ENCODE results near the gene PDGFRB. TPM values are rescaled to one million over a fixed set of nuclear protein-coding genes. Genes with fewer than 3 reads are reported as not detected.
A peak's percentile ranks its signal among the peaks of the same experiment; 100 is the strongest.

Gene PDGFRB
- total and polyA plus RNA-seq, 2 experiments from 2014 or later: 4.2 to 5.3 TPM

DNA sequence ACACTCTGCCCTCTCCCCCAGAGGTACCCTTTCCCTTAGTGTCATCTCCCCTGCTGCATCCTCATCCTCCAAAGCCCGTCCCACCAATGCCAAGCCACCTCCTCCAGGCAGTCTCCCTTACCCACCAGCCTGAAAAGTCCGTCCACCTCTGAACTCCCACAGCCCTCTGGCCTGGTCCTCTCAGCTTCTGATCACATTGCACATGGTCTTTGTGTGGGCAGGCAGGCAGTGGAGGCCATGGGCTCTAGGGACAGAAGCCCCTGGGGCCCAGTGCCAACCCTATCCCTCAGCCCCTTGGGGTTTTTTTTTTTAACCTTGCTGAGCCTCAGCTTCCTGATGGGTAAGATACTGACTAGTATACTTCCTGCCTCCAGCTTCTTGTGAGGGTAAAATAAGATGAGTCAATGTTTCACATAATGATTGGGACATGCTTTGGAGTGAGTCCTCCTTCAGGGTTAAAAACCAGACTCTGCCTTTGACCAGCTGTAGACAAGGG lies 88.7 kb downstream of the PDGFRB start:
- Histone ChIP-seq H3K9me3 (ENCODE audit: low read depth) (no peaks in the 10 kb centered on the region), H3K27me3 (no peaks in the 10 kb centered on the region), H3K27ac (no peak overlapping the region), H3K4me1 (ENCODE audit: low read depth) (no peaks in the 10 kb centered on the region), H3K4me3 (no peak overlapping the region), H3K36me3 (no peaks in the 10 kb centered on the region)
- DNase-seq (ENCODE audit: low read depth in 1 of 2, low spot score in 1 of 2): peak in 1 of 2 donors; percentile 68
- TF ChIP-seq, protein P1, sequence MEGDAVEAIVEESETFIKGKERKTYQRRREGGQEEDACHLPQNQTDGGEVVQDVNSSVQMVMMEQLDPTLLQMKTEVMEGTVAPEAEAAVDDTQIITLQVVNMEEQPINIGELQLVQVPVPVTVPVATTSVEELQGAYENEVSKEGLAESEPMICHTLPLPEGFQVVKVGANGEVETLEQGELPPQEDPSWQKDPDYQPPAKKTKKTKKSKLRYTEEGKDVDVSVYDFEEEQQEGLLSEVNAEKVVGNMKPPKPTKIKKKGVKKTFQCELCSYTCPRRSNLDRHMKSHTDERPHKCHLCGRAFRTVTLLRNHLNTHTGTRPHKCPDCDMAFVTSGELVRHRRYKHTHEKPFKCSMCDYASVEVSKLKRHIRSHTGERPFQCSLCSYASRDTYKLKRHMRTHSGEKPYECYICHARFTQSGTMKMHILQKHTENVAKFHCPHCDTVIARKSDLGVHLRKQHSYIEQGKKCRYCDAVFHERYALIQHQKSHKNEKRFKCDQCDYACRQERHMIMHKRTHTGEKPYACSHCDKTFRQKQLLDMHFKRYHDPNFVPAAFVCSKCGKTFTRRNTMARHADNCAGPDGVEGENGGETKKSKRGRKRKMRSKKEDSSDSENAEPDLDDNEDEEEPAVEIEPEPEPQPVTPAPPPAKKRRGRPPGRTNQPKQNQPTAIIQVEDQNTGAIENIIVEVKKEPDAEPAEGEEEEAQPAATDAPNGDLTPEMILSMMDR (IDR thresholded peaks at IDR 0.05; ENCODE audit: low read depth, low read length): no peak

DNA sequence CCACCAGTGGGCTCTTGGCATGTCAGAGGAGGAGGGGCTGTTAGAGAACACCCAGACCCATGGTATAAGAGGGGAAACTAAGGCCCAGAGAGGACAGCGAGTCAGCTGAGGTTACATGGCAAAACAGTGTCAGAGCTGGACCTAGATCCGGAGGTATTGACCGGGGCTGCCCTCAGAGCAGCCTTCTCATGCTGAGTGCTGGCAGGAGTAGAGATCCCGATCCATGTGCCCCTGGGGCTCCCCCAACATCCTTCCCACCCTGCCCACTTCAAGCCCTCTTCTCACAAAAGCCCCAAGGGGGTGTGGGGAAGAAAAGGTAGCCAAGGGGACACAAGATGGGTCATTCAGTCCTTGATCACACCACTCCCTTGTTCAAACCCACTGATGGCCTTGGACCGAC lies 89.2 kb downstream of the PDGFRB start:
- H3K27me3 ChIP-seq: no peaks in the 10 kb centered on the region
- H3K9me3 ChIP-seq (ENCODE audit: low read depth): no peaks in the 10 kb centered on the region
- no peak for DNase-seq (ENCODE audit: low read depth in 1 of 2, low spot score in 1 of 2)
- no peak overlapping the region for H3K27ac ChIP-seq
- H3K4me1 ChIP-seq (ENCODE audit: low read depth): no peaks in the 10 kb centered on the region
- TF ChIP-seq, protein P1 (IDR thresholded peaks at IDR 0.05; ENCODE audit: low read depth, low read length): no peak
- no peaks in the 10 kb centered on the region for H3K36me3 ChIP-seq
- no peak overlapping the region for H3K4me3 ChIP-seq

DNA sequence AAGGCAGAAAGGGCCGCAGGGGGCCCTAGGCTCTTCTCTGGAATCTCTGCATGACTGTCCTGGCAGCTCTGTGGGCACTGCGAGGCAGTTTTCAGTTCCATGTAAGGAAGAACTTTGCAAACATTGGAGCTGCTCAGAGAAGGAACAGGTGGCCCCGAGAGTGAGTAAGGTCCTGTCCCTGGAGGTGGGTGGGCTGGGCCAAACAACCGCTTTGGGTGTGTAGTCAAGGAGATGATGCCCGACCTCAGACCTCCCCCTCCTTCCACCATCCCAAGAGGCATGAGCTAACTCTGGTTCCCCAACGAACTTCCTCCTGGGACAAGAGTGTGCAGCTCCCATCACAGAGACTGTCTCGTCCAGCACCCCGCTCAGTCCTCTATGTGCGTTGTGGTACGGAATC lies 89.8 kb downstream of the PDGFRB start:
- Histone ChIP-seq H3K4me3 (no peak overlapping the region), H3K9me3 (ENCODE audit: low read depth) (no peaks in the 10 kb centered on the region), H3K36me3 (no peaks in the 10 kb centered on the region), H3K27ac (no peak overlapping the region), H3K27me3 (no peaks in the 10 kb centered on the region), H3K4me1 (ENCODE audit: low read depth) (no peaks in the 10 kb centered on the region)
- TF ChIP-seq, protein P1 (IDR thresholded peaks at IDR 0.05; ENCODE audit: low read depth, low read length): no peak
- peak in 1 of 2 donors; percentile 32 for DNase-seq (ENCODE audit: low read depth in 1 of 2, low spot score in 1 of 2)

DNA sequence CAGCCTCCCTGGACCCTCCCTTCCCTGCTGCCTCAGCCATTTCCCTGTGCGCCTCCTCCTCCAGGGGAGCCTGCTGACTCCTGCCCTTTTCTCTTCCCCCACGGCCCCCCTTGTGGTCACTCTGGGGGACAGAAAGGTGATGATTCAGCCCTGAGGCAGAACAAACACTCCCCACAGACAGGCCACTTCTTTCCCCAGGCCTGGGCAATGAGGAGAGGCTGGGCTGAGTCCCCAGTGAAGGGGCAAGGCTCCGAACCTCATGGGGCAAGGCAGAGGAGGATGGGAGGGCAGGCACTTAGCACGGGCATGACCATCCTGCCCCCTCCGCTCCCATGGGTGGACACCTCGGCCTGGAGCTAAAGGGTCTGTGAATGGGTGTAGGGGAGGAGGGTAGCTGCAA lies 90.3 kb downstream of the PDGFRB start:
- Histone ChIP-seq H3K27me3 (no peaks in the 10 kb centered on the region), H3K4me1 (ENCODE audit: low read depth) (no peaks in the 10 kb centered on the region), H3K4me3 (no peak overlapping the region), H3K27ac (no peak overlapping the region), H3K36me3 (no peaks in the 10 kb centered on the region), H3K9me3 (ENCODE audit: low read depth) (no peaks in the 10 kb centered on the region)
- TF ChIP-seq, protein P1 (IDR thresholded peaks at IDR 0.05; ENCODE audit: low read depth, low read length): no peak
- DNase-seq (ENCODE audit: low read depth in 1 of 2, low spot score in 1 of 2): peak in 1 of 2 donors; percentile 25

DNA sequence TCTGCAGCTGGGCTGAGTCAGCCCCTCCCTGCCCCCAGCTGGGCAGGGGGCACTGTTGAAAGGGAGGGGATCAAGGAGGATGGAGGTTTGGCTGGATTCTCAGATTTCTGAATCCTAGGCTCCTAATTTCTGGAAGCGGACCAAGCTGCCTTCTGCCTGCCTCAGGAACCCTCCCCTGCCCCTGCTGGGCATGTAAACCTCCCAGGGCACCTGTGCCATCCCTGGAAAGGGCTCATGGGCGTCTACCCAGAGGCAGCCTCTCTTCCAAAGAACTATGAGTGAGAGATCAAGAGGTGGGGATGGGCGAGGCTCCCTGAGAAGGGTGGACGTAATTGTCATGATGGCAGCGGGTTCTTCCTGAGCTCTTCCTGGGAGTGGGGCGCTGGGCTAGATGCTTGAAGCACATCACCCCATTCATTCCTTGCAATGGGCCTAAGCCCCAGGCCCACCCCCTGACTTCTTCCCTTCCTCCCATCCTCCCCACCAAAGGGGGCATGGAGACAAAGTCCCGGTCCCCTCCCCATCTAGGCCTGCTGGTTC lies 90.9 kb downstream of the PDGFRB start:
- Histone ChIP-seq H3K27ac (no peak overlapping the region), H3K4me1 (ENCODE audit: low read depth) (no peaks in the 10 kb centered on the region), H3K36me3 (no peaks in the 10 kb centered on the region), H3K9me3 (ENCODE audit: low read depth) (no peaks in the 10 kb centered on the region), H3K27me3 (no peaks in the 10 kb centered on the region), H3K4me3 (no peak overlapping the region)
- TF ChIP-seq, protein P1 (IDR thresholded peaks at IDR 0.05; ENCODE audit: low read depth, low read length): no peak
- no peak for DNase-seq (ENCODE audit: low read depth in 1 of 2, low spot score in 1 of 2)

Other genes starting within 250 kb of the PDGFRB start
- 0.21 TPM in 1 of 2 replicates, not detected in the other for gene PDE6A, start 211.1 kb downstream of the PDGFRB start, total RNA-seq
- not detected in 2 replicates for gene PDE6A, start 211.1 kb downstream of the PDGFRB start, polyA plus RNA-seq
- 6.8 and 7.0 TPM in 2 replicates for gene SLC26A2, start 195.1 kb downstream of the PDGFRB start, total RNA-seq
- gene SLC26A2, start 195.1 kb downstream of the PDGFRB start, polyA plus RNA-seq: 3.8 and 4.4 TPM in 2 replicates
- gene TIGD6, start 155.2 kb downstream of the PDGFRB start, total RNA-seq: 3.5 and 7.6 TPM in 2 replicates
- gene TIGD6, start 155.2 kb downstream of the PDGFRB start, polyA plus RNA-seq: 10.3 and 11.4 TPM in 2 replicates
- gene HMGXB3, start 155.1 kb downstream of the PDGFRB start, total RNA-seq: 27.8 and 51.0 TPM in 2 replicates
- gene HMGXB3, start 155.1 kb downstream of the PDGFRB start, polyA plus RNA-seq: 16.7 and 23.9 TPM in 2 replicates
- 0.04 TPM in 1 of 2 replicates, not detected in the other for gene CSF1R, start 69.3 kb downstream of the PDGFRB start, total RNA-seq
- 0.48 and 0.50 TPM in 2 replicates for gene CSF1R, start 69.3 kb downstream of the PDGFRB start, polyA plus RNA-seq
- gene CDX1, start 10.9 kb upstream of the PDGFRB start, total RNA-seq: not detected in 2 replicates
- 0.62 TPM in 1 of 2 replicates, not detected in the other for gene CDX1, start 10.9 kb upstream of the PDGFRB start, polyA plus RNA-seq
- not detected in 2 replicates for gene SLC6A7, start 34.2 kb upstream of the PDGFRB start, total RNA-seq
- not detected in 2 replicates for gene SLC6A7, start 34.2 kb upstream of the PDGFRB start, polyA plus RNA-seq
- gene CAMK2A, start 133.9 kb upstream of the PDGFRB start, total RNA-seq: 34.6 and 47.7 TPM in 2 replicates
- gene CAMK2A, start 133.9 kb upstream of the PDGFRB start, polyA plus RNA-seq: 11.8 and 19.0 TPM in 2 replicates
- 3.3 and 6.4 TPM in 2 replicates for gene ARSI, start 147.1 kb upstream of the PDGFRB start, total RNA-seq
- 2.0 and 2.1 TPM in 2 replicates for gene ARSI, start 147.1 kb upstream of the PDGFRB start, polyA plus RNA-seq
- gene TCOF1, start 201.9 kb upstream of the PDGFRB start, total RNA-seq: 29.5 and 46.0 TPM in 2 replicates
- gene TCOF1, start 201.9 kb upstream of the PDGFRB start, polyA plus RNA-seq: 31.4 and 37.7 TPM in 2 replicates

Data from cardiac muscle cell (in vitro differentiated cells and primary cell).